ENCODE measurements around the gene TRIM6. TPM values are rescaled to one million over a fixed set of nuclear protein-coding genes. Genes with fewer than 3 reads are reported as not detected.

Gene TRIM6
- under 1 TPM in 1 of 2 donors, not detected in 1; 0.31 TPM for total RNA-seq

- DNase-seq (ENCODE audit: low spot score) = no peak
- ATAC-seq = peak in 1 of 2 donors; percentile 62
- Mint-ChIP-seq H3K4me3 (peak within 1 kb of the TSS; percentile 79), H3K36me3 (no peaks in the 10 kb centered on the region), H3K27ac (peak within 1 kb of the TSS in 1 of 2 donors; percentile 48), H3K9me3 (no peaks in the 10 kb centered on the region), H3K27me3 (peaks cover 5 to 8% of the 10 kb centered on the region in 2 donors), H3K4me1 (ENCODE audit: low read depth in 2 of 2) (peaks cover 0 to 8% of the 10 kb centered on the region in 2 donors)
Measured at GRCh38 chr11:5596607-5597201, at the start of gene TRIM6. Gene TRIM6 (plus strand): TSS chr11:5596637. CDS start chr11:5596898, 261 bp downstream.

- Mint-ChIP-seq H3K27me3 (peaks cover 10 to 11% of the 10 kb centered on the region in 2 donors), H3K4me1 (ENCODE audit: low read depth in 2 of 2) (no peaks in the 10 kb centered on the region), H3K27ac (no peak overlapping the region), H3K36me3 (no peaks in the 10 kb centered on the region), H3K4me3 (no peak overlapping the region), H3K9me3 (no peaks in the 10 kb centered on the region)
- no peak for DNase-seq (ENCODE audit: low spot score)
- ATAC-seq = no peak
Measured at GRCh38 chr11:5547982-5548381, 48.5 kb upstream of the TRIM6 start.

- ATAC-seq (no peak), DNase-seq (ENCODE audit: low spot score) (no peak)
- Mint-ChIP-seq H3K4me3 (no peak within 1 kb of the TSS), H3K36me3 (no peaks in the 10 kb centered on the region), H3K4me1 (ENCODE audit: low read depth in 2 of 2) (no peaks in the 10 kb centered on the region), H3K27me3 (peaks cover 10 to 15% of the 10 kb centered on the region in 2 donors), H3K9me3 (no peaks in the 10 kb centered on the region), H3K27ac (no peak within 1 kb of the TSS)
Measured at GRCh38 chr11:5548440-5548839, 48.0 kb upstream of the TRIM6 start, which contains the start of gene OR52H1. Gene OR52H1 (minus strand): TSS chr11:5548540. CDS start chr11:5545505, 3,035 bp downstream.

GRCh38 chr11:5550440-5551095, 45.9 kb upstream of the TRIM6 start:
- no peak for ATAC-seq
- DNase-seq (ENCODE audit: low spot score) = no peak
- no peaks in the 10 kb centered on the region for H3K4me1 Mint-ChIP-seq (ENCODE audit: low read depth in 2 of 2)
- peaks cover 24 to 31% of the 10 kb centered on the region in 2 donors for H3K27me3 Mint-ChIP-seq
- H3K4me3 Mint-ChIP-seq = no peak overlapping the region
- H3K36me3 Mint-ChIP-seq = no peaks in the 10 kb centered on the region
- H3K27ac Mint-ChIP-seq = no peak overlapping the region
- no peaks in the 10 kb centered on the region for H3K9me3 Mint-ChIP-seq

GRCh38 chr11:5553343-5553742, 43.1 kb upstream of the TRIM6 start:
- no peak overlapping the region for H3K4me3 Mint-ChIP-seq
- no peaks in the 10 kb centered on the region for H3K4me1 Mint-ChIP-seq (ENCODE audit: low read depth in 2 of 2)
- H3K36me3 Mint-ChIP-seq = no peaks in the 10 kb centered on the region
- H3K27ac Mint-ChIP-seq = no peak overlapping the region
- peaks cover 27 to 31% of the 10 kb centered on the region in 2 donors for H3K27me3 Mint-ChIP-seq
- no peak for ATAC-seq
- H3K9me3 Mint-ChIP-seq = no peaks in the 10 kb centered on the region
- no peak for DNase-seq (ENCODE audit: low spot score)

GRCh38 chr11:5556596-5557188, 39.7 kb upstream of the TRIM6 start:
- Mint-ChIP-seq H3K27me3 (peaks cover 27 to 34% of the 10 kb centered on the region in 2 donors), H3K27ac (no peak overlapping the region), H3K4me1 (ENCODE audit: low read depth in 2 of 2) (no peaks in the 10 kb centered on the region), H3K9me3 (no peaks in the 10 kb centered on the region), H3K4me3 (no peak overlapping the region), H3K36me3 (no peaks in the 10 kb centered on the region)
- no peak for DNase-seq (ENCODE audit: low spot score)
- ATAC-seq = peak in 1 of 2 donors; percentile 40

- H3K27me3 Mint-ChIP-seq = peaks cover 28 to 30% of the 10 kb centered on the region in 2 donors
Measured at GRCh38 chr11:5557751-5558150, 38.7 kb upstream of the TRIM6 start.

GRCh38 chr11:5564259-5565019, 32.0 kb upstream of the TRIM6 start:
- Mint-ChIP-seq H3K9me3 (peaks cover 15% of the 10 kb centered on the region), H3K27me3 (peaks cover 26 to 35% of the 10 kb centered on the region in 2 donors), H3K36me3 (peaks cover 6% of the 10 kb centered on the region), H3K4me1 (ENCODE audit: low read depth in 2 of 2) (peaks cover 13 to 14% of the 10 kb centered on the region in 2 donors), H3K4me3 (peak overlapping the region; percentile 6), H3K27ac (peak overlapping the region; percentile 46 to 70)
- DNase-seq (ENCODE audit: low spot score) = no peak
- peak; percentile 61 to 73 for ATAC-seq

More at GRCh38 chr11:5557751-5558150, 38.7 kb upstream of the TRIM6 start:
- DNase-seq (ENCODE audit: low spot score) (no peak), ATAC-seq (no peak)
- Mint-ChIP-seq H3K4me1 (ENCODE audit: low read depth in 2 of 2) (no peaks in the 10 kb centered on the region), H3K36me3 (no peaks in the 10 kb centered on the region), H3K9me3 (no peaks in the 10 kb centered on the region), H3K27ac (no peak overlapping the region), H3K4me3 (no peak overlapping the region)

- H3K27ac Mint-ChIP-seq = no peak overlapping the region
- ATAC-seq (no peak), DNase-seq (ENCODE audit: low spot score) (no peak)
- peaks cover 9 to 10% of the 10 kb centered on the region in 2 donors for H3K4me1 Mint-ChIP-seq (ENCODE audit: low read depth in 2 of 2)
- peaks cover 4% of the 10 kb centered on the region for H3K9me3 Mint-ChIP-seq
- H3K4me3 Mint-ChIP-seq = no peak overlapping the region
- peaks cover 0 to 11% of the 10 kb centered on the region in 2 donors for H3K27me3 Mint-ChIP-seq
- no peaks in the 10 kb centered on the region for H3K36me3 Mint-ChIP-seq
Measured at GRCh38 chr11:5574654-5575053, 21.8 kb upstream of the TRIM6 start.

- H3K27me3 Mint-ChIP-seq = peaks cover 0 to 8% of the 10 kb centered on the region in 2 donors
- ATAC-seq (no peak), DNase-seq (ENCODE audit: low spot score) (no peak)
- H3K9me3 Mint-ChIP-seq = peaks cover 4% of the 10 kb centered on the region
- peaks cover 9 to 10% of the 10 kb centered on the region in 2 donors for H3K4me1 Mint-ChIP-seq (ENCODE audit: low read depth in 2 of 2)
- H3K27ac Mint-ChIP-seq = no peak overlapping the region
- H3K36me3 Mint-ChIP-seq = no peaks in the 10 kb centered on the region
- no peak overlapping the region for H3K4me3 Mint-ChIP-seq
Measured at GRCh38 chr11:5575152-5575551, 21.3 kb upstream of the TRIM6 start.

- no peaks in the 10 kb centered on the region for H3K9me3 Mint-ChIP-seq
- peaks cover 2 to 7% of the 10 kb centered on the region in 2 donors for H3K27me3 Mint-ChIP-seq
- H3K4me3 Mint-ChIP-seq = no peak overlapping the region
- H3K4me1 Mint-ChIP-seq (ENCODE audit: low read depth in 2 of 2) = no peaks in the 10 kb centered on the region
- DNase-seq (ENCODE audit: low spot score) (no peak), ATAC-seq (no peak)
- H3K36me3 Mint-ChIP-seq = no peaks in the 10 kb centered on the region
- no peak overlapping the region for H3K27ac Mint-ChIP-seq
Measured at GRCh38 chr11:5577101-5577500, 19.3 kb upstream of the TRIM6 start.

- DNase-seq (ENCODE audit: low spot score) (no peak), ATAC-seq (peak in 1 of 2 donors; percentile 38)
- Mint-ChIP-seq H3K4me1 (ENCODE audit: low read depth in 2 of 2) (no peaks in the 10 kb centered on the region), H3K4me3 (no peak within 1 kb of the TSS), H3K9me3 (no peaks in the 10 kb centered on the region), H3K27ac (no peak within 1 kb of the TSS), H3K36me3 (no peaks in the 10 kb centered on the region), H3K27me3 (peaks cover 2 to 7% of the 10 kb centered on the region in 2 donors)
Measured at GRCh38 chr11:5580577-5580976, 15.9 kb upstream of the TRIM6 start, which contains the start of gene OR52B6. Gene OR52B6 (plus strand): TSS chr11:5580877. CDS start chr11:5580877, 0 bp downstream.

GRCh38 chr11:5581014-5581413, 15.4 kb upstream of the TRIM6 start:
- Mint-ChIP-seq H3K9me3 (no peaks in the 10 kb centered on the region), H3K27me3 (peaks cover 2 to 7% of the 10 kb centered on the region in 2 donors), H3K36me3 (no peaks in the 10 kb centered on the region), H3K27ac (no peak overlapping the region), H3K4me1 (ENCODE audit: low read depth in 2 of 2) (no peaks in the 10 kb centered on the region), H3K4me3 (no peak overlapping the region)
- ATAC-seq (no peak), DNase-seq (ENCODE audit: low spot score) (no peak)

All from natural killer cell treated with Interleukin-12 subunit alpha and Interleukin-12 subunit beta and Interleukin-15 and Interleukin-18, amount 100 ng/mL, for 72 hours (primary cell).